ENCODE measurements around the gene OR6J1.

- TF ChIP-seq CTCF (IDR thresholded peaks at IDR 0.05; ENCODE audit: insufficient read depth, low read length), result no peak
- no peak for TF ChIP-seq POLR2AphosphoS5 (IDR thresholded peaks at IDR 0.05; ENCODE audit: low read depth)
- TF ChIP-seq, protein P1, sequence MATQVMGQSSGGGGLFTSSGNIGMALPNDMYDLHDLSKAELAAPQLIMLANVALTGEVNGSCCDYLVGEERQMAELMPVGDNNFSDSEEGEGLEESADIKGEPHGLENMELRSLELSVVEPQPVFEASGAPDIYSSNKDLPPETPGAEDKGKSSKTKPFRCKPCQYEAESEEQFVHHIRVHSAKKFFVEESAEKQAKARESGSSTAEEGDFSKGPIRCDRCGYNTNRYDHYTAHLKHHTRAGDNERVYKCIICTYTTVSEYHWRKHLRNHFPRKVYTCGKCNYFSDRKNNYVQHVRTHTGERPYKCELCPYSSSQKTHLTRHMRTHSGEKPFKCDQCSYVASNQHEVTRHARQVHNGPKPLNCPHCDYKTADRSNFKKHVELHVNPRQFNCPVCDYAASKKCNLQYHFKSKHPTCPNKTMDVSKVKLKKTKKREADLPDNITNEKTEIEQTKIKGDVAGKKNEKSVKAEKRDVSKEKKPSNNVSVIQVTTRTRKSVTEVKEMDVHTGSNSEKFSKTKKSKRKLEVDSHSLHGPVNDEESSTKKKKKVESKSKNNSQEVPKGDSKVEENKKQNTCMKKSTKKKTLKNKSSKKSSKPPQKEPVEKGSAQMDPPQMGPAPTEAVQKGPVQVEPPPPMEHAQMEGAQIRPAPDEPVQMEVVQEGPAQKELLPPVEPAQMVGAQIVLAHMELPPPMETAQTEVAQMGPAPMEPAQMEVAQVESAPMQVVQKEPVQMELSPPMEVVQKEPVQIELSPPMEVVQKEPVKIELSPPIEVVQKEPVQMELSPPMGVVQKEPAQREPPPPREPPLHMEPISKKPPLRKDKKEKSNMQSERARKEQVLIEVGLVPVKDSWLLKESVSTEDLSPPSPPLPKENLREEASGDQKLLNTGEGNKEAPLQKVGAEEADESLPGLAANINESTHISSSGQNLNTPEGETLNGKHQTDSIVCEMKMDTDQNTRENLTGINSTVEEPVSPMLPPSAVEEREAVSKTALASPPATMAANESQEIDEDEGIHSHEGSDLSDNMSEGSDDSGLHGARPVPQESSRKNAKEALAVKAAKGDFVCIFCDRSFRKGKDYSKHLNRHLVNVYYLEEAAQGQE (IDR thresholded peaks at IDR 0.05; ENCODE audit: insufficient replicate concordance, low read depth), result no peak
Observed at GRCh38 chr14:22630486-22630885, 13.7 kb downstream of the OR6J1 start.

All from HL-60 (cell line).